ENCODE data around the gene WSB1.
A peak's percentile ranks its signal among the peaks of the same experiment; 100 is the strongest.

Gene WSB1

DNA sequence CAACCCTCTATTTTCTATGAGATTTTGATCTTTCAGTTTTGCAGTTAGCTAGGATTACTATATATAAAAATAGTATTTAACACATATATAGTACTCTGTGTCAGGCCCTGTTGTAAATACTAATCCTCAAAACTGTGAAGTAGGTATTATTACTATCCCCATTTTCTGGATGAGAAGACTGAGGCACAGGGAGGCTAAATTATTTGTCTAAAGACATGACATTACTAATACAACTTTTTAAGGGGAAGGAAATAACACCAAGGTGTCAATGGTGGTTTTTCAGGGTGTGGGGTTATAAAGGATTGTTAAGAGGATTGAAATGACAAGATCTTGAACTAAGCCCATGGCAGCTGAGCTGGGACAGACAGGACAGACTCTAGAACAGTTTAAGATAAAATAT lies 4.1 kb upstream of the WSB1 start:
- Histone ChIP-seq H3K9me3 (ENCODE audit: control insufficient read depth in 5 of 5, low read length in 5 of 5) (no peaks in the 10 kb centered on the region), H3K36me3 (ENCODE audit: control insufficient read depth in 5 of 5, insufficient read depth in 5 of 5, low read length in 5 of 5) (no peaks in the 10 kb centered on the region), H3K27ac (ENCODE audit: low read depth, low read length) (no peak overlapping the region), H3K9ac (ENCODE audit: low read length in 5 of 5) (no peak overlapping the region), H3K4me3 (ENCODE audit: low read depth in 1 of 5, low read length in 5 of 5) (no peak overlapping the region), H3K27me3 (ENCODE audit: control insufficient read depth in 5 of 5, insufficient read depth in 4 of 5, low read length in 5 of 5) (no peaks in the 10 kb centered on the region), H3K4me1 (ENCODE audit: control insufficient read depth in 5 of 5, insufficient read depth in 5 of 5, low read length in 5 of 5) (peaks cover 5 to 16% (median 12%) of the 10 kb centered on the region in 5 donors)

- Histone ChIP-seq H3K36me3 (ENCODE audit: control insufficient read depth in 5 of 5, insufficient read depth in 5 of 5, low read length in 5 of 5) (no peaks in the 10 kb centered on the region), H3K9ac (ENCODE audit: low read length in 5 of 5) (no peak overlapping the region), H3K27me3 (ENCODE audit: control insufficient read depth in 5 of 5, insufficient read depth in 4 of 5, low read length in 5 of 5) (no peaks in the 10 kb centered on the region), H3K9me3 (ENCODE audit: control insufficient read depth in 5 of 5, low read length in 5 of 5) (no peaks in the 10 kb centered on the region), H3K4me1 (ENCODE audit: control insufficient read depth in 5 of 5, insufficient read depth in 5 of 5, low read length in 5 of 5) (peaks cover 5 to 12% (median 10%) of the 10 kb centered on the region in 5 donors), H3K4me3 (ENCODE audit: low read depth in 1 of 5, low read length in 5 of 5) (no peak overlapping the region), H3K27ac (ENCODE audit: low read depth, low read length) (no peak overlapping the region)
Measured at GRCh38 chr17:27290916-27291598, 2.9 kb upstream of the WSB1 start.

DNA sequence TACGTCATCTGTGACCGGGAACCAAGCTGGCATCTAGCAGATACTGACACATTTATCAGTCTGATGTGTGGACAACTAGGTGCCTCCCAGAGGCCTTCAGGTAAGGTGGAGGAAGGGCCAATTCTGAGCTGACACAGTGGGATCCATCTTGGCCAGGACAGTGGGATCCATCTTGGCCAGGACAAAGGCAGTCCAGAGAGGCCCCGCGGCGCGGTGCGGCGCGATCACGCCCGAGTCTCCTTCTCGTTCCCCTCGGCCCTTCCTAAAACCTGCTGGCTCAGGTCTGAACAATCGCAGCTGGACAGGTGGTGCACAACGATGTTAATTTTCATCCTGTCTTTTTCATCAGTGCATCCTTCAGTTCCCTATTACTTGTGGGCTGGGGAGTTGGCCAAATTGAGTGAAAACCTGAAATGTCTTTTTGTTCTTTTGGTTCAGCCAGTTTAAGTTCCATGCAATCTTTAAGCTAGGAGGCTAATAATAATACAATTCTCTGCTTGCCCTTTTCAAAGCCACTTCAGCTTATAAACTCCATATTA lies 486 bp upstream of the WSB1 start:
- Histone ChIP-seq H3K4me1 (ENCODE audit: control insufficient read depth in 5 of 5, insufficient read depth in 5 of 5, low read length in 5 of 5) (peaks cover 5 to 36% (median 34%) of the 10 kb centered on the region in 5 donors), H3K4me3 (ENCODE audit: low read depth in 1 of 5, low read length in 5 of 5) (peak overlapping the region in 4 of 5 donors; percentile 93 to 99 (median 95))

DNA sequence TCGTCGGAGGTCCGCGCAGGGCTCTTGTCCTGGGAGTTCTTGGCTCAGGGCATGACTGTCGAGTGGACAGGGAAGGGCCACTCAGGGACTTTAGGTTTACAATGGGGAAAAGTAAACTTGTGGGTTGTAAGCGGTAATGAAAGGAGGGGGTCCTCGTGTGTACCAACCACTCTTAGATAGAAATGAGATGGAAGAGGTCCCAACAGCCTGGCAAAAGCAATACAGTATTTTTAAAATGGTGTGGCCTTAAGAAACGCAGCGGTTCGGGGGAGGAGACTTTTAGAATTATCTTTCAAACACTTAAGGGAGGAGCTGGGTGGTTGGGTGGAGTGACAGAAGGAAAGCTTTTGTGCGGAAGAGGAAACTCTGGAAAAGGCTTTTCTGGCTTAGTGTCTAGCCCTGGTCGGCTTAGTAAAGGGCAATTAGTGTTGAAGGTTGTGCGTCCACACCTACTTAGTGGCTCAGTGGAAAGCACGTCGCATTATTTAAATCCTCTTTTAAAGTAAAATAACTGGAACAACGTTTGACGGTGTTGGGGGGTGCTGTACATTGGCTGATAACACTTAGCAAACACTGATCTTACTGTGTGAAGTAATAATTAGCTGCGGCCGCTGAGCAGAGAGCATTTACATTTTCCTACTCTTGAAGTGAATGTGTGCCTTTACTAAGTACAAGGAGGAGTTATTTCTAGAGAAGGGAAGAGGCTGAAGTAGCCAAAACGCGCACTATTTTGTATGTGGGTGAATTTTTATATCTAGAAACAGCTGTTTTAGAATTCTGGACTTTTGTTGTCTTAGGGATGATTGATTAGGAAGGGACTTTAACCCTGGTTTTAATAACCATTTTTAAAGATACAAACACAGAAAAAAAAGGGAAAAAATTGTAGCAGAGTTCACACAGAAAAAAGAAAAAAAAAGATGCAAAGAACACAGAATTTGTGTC lies 1.0 kb downstream of the WSB1 start:
- Histone ChIP-seq H3K36me3 (ENCODE audit: control insufficient read depth in 5 of 5, insufficient read depth in 5 of 5, low read length in 5 of 5) (peaks cover 0 to 2% (median 0%) of the 10 kb centered on the region in 5 donors), H3K4me1 (ENCODE audit: control insufficient read depth in 5 of 5, insufficient read depth in 5 of 5, low read length in 5 of 5) (peaks cover 6 to 48% (median 44%) of the 10 kb centered on the region in 5 donors), H3K27ac (ENCODE audit: low read depth, low read length) (peak overlapping the region; percentile 100), H3K9me3 (ENCODE audit: control insufficient read depth in 5 of 5, low read length in 5 of 5) (no peaks in the 10 kb centered on the region), H3K9ac (ENCODE audit: low read length in 5 of 5) (peak overlapping the region; percentile 93 to 99 (median 96)), H3K4me3 (ENCODE audit: low read depth in 1 of 5, low read length in 5 of 5) (peak overlapping the region; percentile 93 to 99 (median 97)), H3K27me3 (ENCODE audit: control insufficient read depth in 5 of 5, insufficient read depth in 4 of 5, low read length in 5 of 5) (no peaks in the 10 kb centered on the region)

More for the DNA sequence above, 486 bp upstream of the WSB1 start:
- no peaks in the 10 kb centered on the region for H3K9me3 ChIP-seq (ENCODE audit: control insufficient read depth in 5 of 5, low read length in 5 of 5)
- no peaks in the 10 kb centered on the region for H3K27me3 ChIP-seq (ENCODE audit: control insufficient read depth in 5 of 5, insufficient read depth in 4 of 5, low read length in 5 of 5)
- H3K9ac ChIP-seq (ENCODE audit: low read length in 5 of 5): peak overlapping the region; percentile 81 to 99 (median 96)
- peak overlapping the region; percentile 100 for H3K27ac ChIP-seq (ENCODE audit: low read depth, low read length)
- H3K36me3 ChIP-seq (ENCODE audit: control insufficient read depth in 5 of 5, insufficient read depth in 5 of 5, low read length in 5 of 5): peaks cover 0 to 2% (median 0%) of the 10 kb centered on the region in 5 donors

DNA sequence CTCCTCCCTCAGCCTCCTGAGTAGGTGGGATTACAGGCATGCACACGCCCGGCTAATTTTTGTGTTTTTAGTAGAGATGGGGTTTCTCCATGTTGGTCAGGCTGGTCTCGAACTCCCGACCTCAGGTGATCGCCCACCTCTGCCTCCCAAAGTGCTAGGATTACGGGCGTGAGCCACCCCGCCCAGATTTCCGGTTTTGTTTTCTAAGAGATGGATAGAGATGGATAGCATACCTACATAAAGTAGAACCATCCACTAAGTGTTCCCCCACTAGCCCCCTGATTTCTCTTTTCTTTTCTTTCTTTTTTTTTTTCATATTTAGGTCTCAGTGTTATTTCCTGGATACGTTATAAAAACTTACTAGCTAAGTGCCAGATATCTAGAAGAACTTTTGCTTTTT lies 2.0 kb downstream of the WSB1 start:
- peak overlapping the region in 4 of 5 donors; percentile 45 to 99 (median 80) for H3K9ac ChIP-seq (ENCODE audit: low read length in 5 of 5)
- peaks cover 6 to 58% (median 54%) of the 10 kb centered on the region in 5 donors for H3K4me1 ChIP-seq (ENCODE audit: control insufficient read depth in 5 of 5, insufficient read depth in 5 of 5, low read length in 5 of 5)

DNA sequence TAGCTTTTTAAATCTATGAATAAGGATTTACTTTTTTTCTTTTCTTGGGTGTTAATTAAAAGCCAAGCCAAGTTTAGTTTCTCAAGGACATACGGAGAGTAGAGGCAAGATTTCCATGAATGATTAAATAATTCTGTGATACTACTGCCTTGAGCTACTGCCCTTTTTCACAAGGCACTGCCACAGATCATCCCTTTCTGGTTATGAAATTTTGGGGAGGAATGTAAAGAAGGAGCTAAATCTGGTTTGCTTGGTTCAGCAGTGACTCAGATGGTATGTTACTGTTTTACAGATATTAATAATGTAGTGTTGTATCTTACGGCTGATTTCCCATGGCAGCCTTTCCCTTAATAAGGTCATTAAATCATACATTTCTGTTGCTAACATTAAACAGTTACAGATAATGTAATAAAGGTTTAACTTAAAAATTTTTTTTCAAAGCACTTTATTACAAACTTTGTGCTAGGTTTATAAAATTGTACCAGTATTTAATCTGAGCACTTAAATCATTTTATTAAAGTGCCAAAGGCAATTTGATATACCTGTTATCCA lies 2.6 kb downstream of the WSB1 start:
- Histone ChIP-seq H3K27ac (ENCODE audit: low read depth, low read length) (peak overlapping the region; percentile 100), H3K9ac (ENCODE audit: low read length in 5 of 5) (peak overlapping the region in 4 of 5 donors; percentile 45 to 99 (median 80)), H3K27me3 (ENCODE audit: control insufficient read depth in 5 of 5, insufficient read depth in 4 of 5, low read length in 5 of 5) (no peaks in the 10 kb centered on the region), H3K4me1 (ENCODE audit: control insufficient read depth in 5 of 5, insufficient read depth in 5 of 5, low read length in 5 of 5) (peaks cover 6 to 63% (median 58%) of the 10 kb centered on the region in 5 donors), H3K4me3 (ENCODE audit: low read depth in 1 of 5, low read length in 5 of 5) (peak overlapping the region; percentile 93 to 99 (median 97)), H3K9me3 (ENCODE audit: control insufficient read depth in 5 of 5, low read length in 5 of 5) (no peaks in the 10 kb centered on the region), H3K36me3 (ENCODE audit: control insufficient read depth in 5 of 5, insufficient read depth in 5 of 5, low read length in 5 of 5) (peaks cover 0 to 2% (median 0%) of the 10 kb centered on the region in 5 donors)

More for the DNA sequence above, 2.0 kb downstream of the WSB1 start:
- Histone ChIP-seq H3K36me3 (ENCODE audit: control insufficient read depth in 5 of 5, insufficient read depth in 5 of 5, low read length in 5 of 5) (peaks cover 0 to 2% (median 0%) of the 10 kb centered on the region in 5 donors), H3K27ac (ENCODE audit: low read depth, low read length) (peak overlapping the region; percentile 100), H3K4me3 (ENCODE audit: low read depth in 1 of 5, low read length in 5 of 5) (peak overlapping the region; percentile 93 to 99 (median 97)), H3K9me3 (ENCODE audit: control insufficient read depth in 5 of 5, low read length in 5 of 5) (no peaks in the 10 kb centered on the region), H3K27me3 (ENCODE audit: control insufficient read depth in 5 of 5, insufficient read depth in 4 of 5, low read length in 5 of 5) (no peaks in the 10 kb centered on the region)

GRCh38 chr17:27299384-27300049 lies 5.6 kb downstream of the WSB1 start:
- H3K4me1 ChIP-seq (ENCODE audit: control insufficient read depth in 5 of 5, insufficient read depth in 5 of 5, low read length in 5 of 5): peaks cover 2 to 68% (median 60%) of the 10 kb centered on the region in 5 donors
- H3K9ac ChIP-seq (ENCODE audit: low read length in 5 of 5): peak overlapping the region in 1 of 5 donors; percentile 30
- peaks cover 0 to 10% (median 6%) of the 10 kb centered on the region in 5 donors for H3K36me3 ChIP-seq (ENCODE audit: control insufficient read depth in 5 of 5, insufficient read depth in 5 of 5, low read length in 5 of 5)
- H3K9me3 ChIP-seq (ENCODE audit: control insufficient read depth in 5 of 5, low read length in 5 of 5): no peaks in the 10 kb centered on the region
- H3K4me3 ChIP-seq (ENCODE audit: low read depth in 1 of 5, low read length in 5 of 5): peak overlapping the region in 1 of 5 donors; percentile 32
- peak overlapping the region; percentile 11 for H3K27ac ChIP-seq (ENCODE audit: low read depth, low read length)
- H3K27me3 ChIP-seq (ENCODE audit: control insufficient read depth in 5 of 5, insufficient read depth in 4 of 5, low read length in 5 of 5): no peaks in the 10 kb centered on the region

DNA sequence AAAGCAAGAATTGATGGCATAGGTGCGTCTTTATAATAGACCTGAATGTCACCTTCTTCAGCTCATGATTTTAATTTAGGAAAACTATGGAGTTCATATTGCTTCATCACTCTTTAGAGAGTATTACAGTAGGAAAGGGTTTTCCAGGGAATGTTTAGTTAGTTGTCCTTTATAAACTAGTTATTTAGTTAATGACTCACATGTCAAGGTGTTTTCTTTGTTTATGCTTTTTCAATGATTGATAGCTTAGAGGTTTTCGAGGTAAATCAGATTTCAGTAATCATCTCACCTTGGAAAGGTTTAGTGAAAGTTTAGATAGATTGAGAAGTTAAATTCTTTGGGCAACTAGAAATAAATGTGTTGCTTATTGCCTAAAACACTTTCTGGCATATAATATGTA lies 9.8 kb downstream of the WSB1 start:
- H3K27me3 ChIP-seq (ENCODE audit: control insufficient read depth in 5 of 5, insufficient read depth in 4 of 5, low read length in 5 of 5): no peaks in the 10 kb centered on the region
- H3K27ac ChIP-seq (ENCODE audit: low read depth, low read length): no peak overlapping the region
- peaks cover 24 to 42% (median 36%) of the 10 kb centered on the region in 5 donors for H3K36me3 ChIP-seq (ENCODE audit: control insufficient read depth in 5 of 5, insufficient read depth in 5 of 5, low read length in 5 of 5)
- peaks cover 2 to 41% (median 40%) of the 10 kb centered on the region in 5 donors for H3K4me1 ChIP-seq (ENCODE audit: control insufficient read depth in 5 of 5, insufficient read depth in 5 of 5, low read length in 5 of 5)
- H3K9me3 ChIP-seq (ENCODE audit: control insufficient read depth in 5 of 5, low read length in 5 of 5): no peaks in the 10 kb centered on the region
- no peak overlapping the region for H3K4me3 ChIP-seq (ENCODE audit: low read depth in 1 of 5, low read length in 5 of 5)
- no peak overlapping the region for H3K9ac ChIP-seq (ENCODE audit: low read length in 5 of 5)

GRCh38 chr17:27306276-27306835 lies 12.4 kb downstream of the WSB1 start:
- Histone ChIP-seq H3K9me3 (ENCODE audit: control insufficient read depth in 5 of 5, low read length in 5 of 5) (no peaks in the 10 kb centered on the region), H3K4me1 (ENCODE audit: control insufficient read depth in 5 of 5, insufficient read depth in 5 of 5, low read length in 5 of 5) (peaks cover 0 to 26% (median 15%) of the 10 kb centered on the region in 5 donors), H3K27me3 (ENCODE audit: control insufficient read depth in 5 of 5, insufficient read depth in 4 of 5, low read length in 5 of 5) (no peaks in the 10 kb centered on the region), H3K36me3 (ENCODE audit: control insufficient read depth in 5 of 5, insufficient read depth in 5 of 5, low read length in 5 of 5) (peaks cover 48 to 67% (median 56%) of the 10 kb centered on the region in 5 donors), H3K4me3 (ENCODE audit: low read depth in 1 of 5, low read length in 5 of 5) (no peak overlapping the region), H3K27ac (ENCODE audit: low read depth, low read length) (no peak overlapping the region), H3K9ac (ENCODE audit: low read length in 5 of 5) (no peak overlapping the region)

Data from subcutaneous abdominal adipose tissue (tissue), 5 donors.